ENCODE measurements around the gene GABRE.

GRCh38 chrX:151912221-151912620 is 62.3 kb downstream of the GABRE start:
- no peak for TF ChIP-seq YY1 (tag by site-specific recombination; IDR thresholded peaks at IDR 0.05)
- TF ChIP-seq ZNF658 (tag by site-specific recombination; IDR thresholded peaks at IDR 0.05): no peak
- TF ChIP-seq ZNF274 (IDR thresholded peaks at IDR 0.05; ENCODE audit: low read length): no peak
- no peak for TF ChIP-seq ZNF274 (tag by site-specific recombination; IDR thresholded peaks at IDR 0.05; ENCODE audit: borderline replicate concordance)
- TF ChIP-seq, protein P1, sequence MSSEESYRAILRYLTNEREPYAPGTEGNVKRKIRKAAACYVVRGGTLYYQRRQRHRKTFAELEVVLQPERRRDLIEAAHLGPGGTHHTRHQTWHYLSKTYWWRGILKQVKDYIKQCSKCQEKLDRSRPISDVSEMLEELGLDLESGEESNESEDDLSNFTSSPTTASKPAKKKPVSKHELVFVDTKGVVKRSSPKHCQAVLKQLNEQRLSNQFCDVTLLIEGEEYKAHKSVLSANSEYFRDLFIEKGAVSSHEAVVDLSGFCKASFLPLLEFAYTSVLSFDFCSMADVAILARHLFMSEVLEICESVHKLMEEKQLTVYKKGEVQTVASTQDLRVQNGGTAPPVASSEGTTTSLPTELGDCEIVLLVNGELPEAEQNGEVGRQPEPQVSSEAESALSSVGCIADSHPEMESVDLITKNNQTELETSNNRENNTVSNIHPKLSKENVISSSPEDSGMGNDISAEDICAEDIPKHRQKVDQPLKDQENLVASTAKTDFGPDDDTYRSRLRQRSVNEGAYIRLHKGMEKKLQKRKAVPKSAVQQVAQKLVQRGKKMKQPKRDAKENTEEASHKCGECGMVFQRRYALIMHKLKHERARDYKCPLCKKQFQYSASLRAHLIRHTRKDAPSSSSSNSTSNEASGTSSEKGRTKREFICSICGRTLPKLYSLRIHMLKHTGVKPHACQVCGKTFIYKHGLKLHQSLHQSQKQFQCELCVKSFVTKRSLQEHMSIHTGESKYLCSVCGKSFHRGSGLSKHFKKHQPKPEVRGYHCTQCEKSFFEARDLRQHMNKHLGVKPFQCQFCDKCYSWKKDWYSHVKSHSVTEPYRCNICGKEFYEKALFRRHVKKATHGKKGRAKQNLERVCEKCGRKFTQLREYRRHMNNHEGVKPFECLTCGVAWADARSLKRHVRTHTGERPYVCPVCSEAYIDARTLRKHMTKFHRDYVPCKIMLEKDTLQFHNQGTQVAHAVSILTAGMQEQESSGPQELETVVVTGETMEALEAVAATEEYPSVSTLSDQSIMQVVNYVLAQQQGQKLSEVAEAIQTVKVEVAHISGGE (tag by site-specific recombination; conservative IDR thresholded peaks at IDR 0.05; ENCODE audit: low read depth): no peak
- TF ChIP-seq, protein P2, sequence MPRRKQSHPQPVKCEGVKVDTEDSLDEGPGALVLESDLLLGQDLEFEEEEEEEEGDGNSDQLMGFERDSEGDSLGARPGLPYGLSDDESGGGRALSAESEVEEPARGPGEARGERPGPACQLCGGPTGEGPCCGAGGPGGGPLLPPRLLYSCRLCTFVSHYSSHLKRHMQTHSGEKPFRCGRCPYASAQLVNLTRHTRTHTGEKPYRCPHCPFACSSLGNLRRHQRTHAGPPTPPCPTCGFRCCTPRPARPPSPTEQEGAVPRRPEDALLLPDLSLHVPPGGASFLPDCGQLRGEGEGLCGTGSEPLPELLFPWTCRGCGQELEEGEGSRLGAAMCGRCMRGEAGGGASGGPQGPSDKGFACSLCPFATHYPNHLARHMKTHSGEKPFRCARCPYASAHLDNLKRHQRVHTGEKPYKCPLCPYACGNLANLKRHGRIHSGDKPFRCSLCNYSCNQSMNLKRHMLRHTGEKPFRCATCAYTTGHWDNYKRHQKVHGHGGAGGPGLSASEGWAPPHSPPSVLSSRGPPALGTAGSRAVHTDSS (tag by site-specific recombination; IDR thresholded peaks at IDR 0.05): no peak
- TF ChIP-seq ZNF830 (tag by site-specific recombination; IDR thresholded peaks at IDR 0.05; ENCODE audit: low read depth): no peak
- TF ChIP-seq, protein P3, sequence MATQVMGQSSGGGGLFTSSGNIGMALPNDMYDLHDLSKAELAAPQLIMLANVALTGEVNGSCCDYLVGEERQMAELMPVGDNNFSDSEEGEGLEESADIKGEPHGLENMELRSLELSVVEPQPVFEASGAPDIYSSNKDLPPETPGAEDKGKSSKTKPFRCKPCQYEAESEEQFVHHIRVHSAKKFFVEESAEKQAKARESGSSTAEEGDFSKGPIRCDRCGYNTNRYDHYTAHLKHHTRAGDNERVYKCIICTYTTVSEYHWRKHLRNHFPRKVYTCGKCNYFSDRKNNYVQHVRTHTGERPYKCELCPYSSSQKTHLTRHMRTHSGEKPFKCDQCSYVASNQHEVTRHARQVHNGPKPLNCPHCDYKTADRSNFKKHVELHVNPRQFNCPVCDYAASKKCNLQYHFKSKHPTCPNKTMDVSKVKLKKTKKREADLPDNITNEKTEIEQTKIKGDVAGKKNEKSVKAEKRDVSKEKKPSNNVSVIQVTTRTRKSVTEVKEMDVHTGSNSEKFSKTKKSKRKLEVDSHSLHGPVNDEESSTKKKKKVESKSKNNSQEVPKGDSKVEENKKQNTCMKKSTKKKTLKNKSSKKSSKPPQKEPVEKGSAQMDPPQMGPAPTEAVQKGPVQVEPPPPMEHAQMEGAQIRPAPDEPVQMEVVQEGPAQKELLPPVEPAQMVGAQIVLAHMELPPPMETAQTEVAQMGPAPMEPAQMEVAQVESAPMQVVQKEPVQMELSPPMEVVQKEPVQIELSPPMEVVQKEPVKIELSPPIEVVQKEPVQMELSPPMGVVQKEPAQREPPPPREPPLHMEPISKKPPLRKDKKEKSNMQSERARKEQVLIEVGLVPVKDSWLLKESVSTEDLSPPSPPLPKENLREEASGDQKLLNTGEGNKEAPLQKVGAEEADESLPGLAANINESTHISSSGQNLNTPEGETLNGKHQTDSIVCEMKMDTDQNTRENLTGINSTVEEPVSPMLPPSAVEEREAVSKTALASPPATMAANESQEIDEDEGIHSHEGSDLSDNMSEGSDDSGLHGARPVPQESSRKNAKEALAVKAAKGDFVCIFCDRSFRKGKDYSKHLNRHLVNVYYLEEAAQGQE (tag by site-specific recombination; IDR thresholded peaks at IDR 0.05): no peak
- TF ChIP-seq, protein P4, sequence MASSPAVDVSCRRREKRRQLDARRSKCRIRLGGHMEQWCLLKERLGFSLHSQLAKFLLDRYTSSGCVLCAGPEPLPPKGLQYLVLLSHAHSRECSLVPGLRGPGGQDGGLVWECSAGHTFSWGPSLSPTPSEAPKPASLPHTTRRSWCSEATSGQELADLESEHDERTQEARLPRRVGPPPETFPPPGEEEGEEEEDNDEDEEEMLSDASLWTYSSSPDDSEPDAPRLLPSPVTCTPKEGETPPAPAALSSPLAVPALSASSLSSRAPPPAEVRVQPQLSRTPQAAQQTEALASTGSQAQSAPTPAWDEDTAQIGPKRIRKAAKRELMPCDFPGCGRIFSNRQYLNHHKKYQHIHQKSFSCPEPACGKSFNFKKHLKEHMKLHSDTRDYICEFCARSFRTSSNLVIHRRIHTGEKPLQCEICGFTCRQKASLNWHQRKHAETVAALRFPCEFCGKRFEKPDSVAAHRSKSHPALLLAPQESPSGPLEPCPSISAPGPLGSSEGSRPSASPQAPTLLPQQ (tag by site-specific recombination; IDR thresholded peaks at IDR 0.05): no peak
- no peak for TF ChIP-seq ZNF561 (tag by site-specific recombination; IDR thresholded peaks at IDR 0.05; ENCODE audit: borderline replicate concordance)
- no peak for TF ChIP-seq ZBTB44 (tag by site-specific recombination; IDR thresholded peaks at IDR 0.05)
- no peak for TF ChIP-seq GLIS2 (tag by site-specific recombination; IDR thresholded peaks at IDR 0.05)
